Measurements from ENCODE around the gene C11orf16. TPM values are rescaled to one million over a fixed set of nuclear protein-coding genes. Genes with fewer than 3 reads are reported as not detected.

C11orf16 gene
- total and polyA plus RNA-seq, 2 donors (not counting 1 experiment from before 2014, with no cell fraction given) = not detected

DNA sequence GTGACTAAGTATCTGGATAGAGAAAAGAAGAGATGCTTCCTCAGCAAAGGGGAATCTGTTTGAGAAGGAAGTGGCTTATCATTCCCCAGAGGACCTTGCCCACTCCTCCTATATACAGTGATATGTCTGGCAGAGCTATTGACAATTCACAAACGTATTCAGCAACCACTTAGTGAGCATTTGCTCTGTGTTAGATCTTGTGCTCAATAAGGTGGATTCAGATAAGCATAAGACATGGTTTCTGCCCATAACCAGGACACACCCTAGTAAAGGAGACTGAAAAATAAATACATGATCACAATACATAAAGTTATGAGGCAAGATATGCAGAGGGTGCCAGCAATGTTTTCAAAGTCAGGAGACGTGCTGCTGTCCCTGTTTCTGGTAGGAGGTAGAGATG lies 30.1 kb upstream of the C11orf16 start:
- Histone ChIP-seq H3K9ac (ENCODE audit: insufficient read depth, low read length) (no peak overlapping the region), H3K4me3 (replicated peaks in 1 of 4; ENCODE audit: control extremely low read depth in 1 of 4, insufficient read depth in 1 of 4, low read depth in 3 of 4, low read length in 4 of 4) (peak overlapping the region; percentile 65 to 88 (median 80))

GRCh38 chr11:8961401-8961800 lies 28.7 kb upstream of the C11orf16 start:
- H2AFZ ChIP-seq (ENCODE audit: low read length) = no peak overlapping the region
- TF ChIP-seq EZH2 (IDR thresholded peaks at IDR 0.05; ENCODE audit: low read length, missing control alignments) (no peak), CTCF (conservative IDR thresholded peaks at IDR 0.05 in 1 of 2, IDR thresholded peaks at IDR 0.05 in 1 of 2; ENCODE audit: low read depth in 1 of 2, low read length in 2 of 2) (no peak)
- H3K27ac ChIP-seq (ENCODE audit: insufficient read depth, low read length) = no peak overlapping the region
- no peak overlapping the region for H3K4me3 ChIP-seq (replicated peaks in 1 of 4; ENCODE audit: control extremely low read depth in 1 of 4, insufficient read depth in 1 of 4, low read depth in 3 of 4, low read length in 4 of 4)
- no peaks in the 10 kb centered on the region for H4K20me1 ChIP-seq (ENCODE audit: control insufficient read depth, extremely low read depth, insufficient read depth, low read length)
- no peak for DNase-seq (ENCODE audit: low read depth in 2 of 2)
- H3K4me1 ChIP-seq (ENCODE audit: control insufficient read depth, extremely low read depth, insufficient read depth, low read length) = peaks cover 8% of the 10 kb centered on the region
- no peak overlapping the region for H3K9ac ChIP-seq (ENCODE audit: insufficient read depth, low read length)
- no peaks in the 10 kb centered on the region for H3K27me3 ChIP-seq (ENCODE audit: control insufficient read depth, insufficient read depth, low read length)
- H3K4me2 ChIP-seq (ENCODE audit: extremely low read depth, insufficient read depth, low read length) = no peak overlapping the region
- no peaks in the 10 kb centered on the region for H3K9me3 ChIP-seq (ENCODE audit: control insufficient read depth, insufficient read depth, low read depth, low read length)
- peaks cover 41% of the 10 kb centered on the region for H3K79me2 ChIP-seq (ENCODE audit: control insufficient read depth, insufficient read depth, low read length)
- no peaks in the 10 kb centered on the region for H3K36me3 ChIP-seq (ENCODE audit: control insufficient read depth, insufficient read depth, low read length)

More for the DNA sequence above, 30.1 kb upstream of the C11orf16 start:
- no peak for TF ChIP-seq EZH2 (IDR thresholded peaks at IDR 0.05; ENCODE audit: low read length, missing control alignments)
- TF ChIP-seq CTCF (conservative IDR thresholded peaks at IDR 0.05 in 1 of 2, IDR thresholded peaks at IDR 0.05 in 1 of 2; ENCODE audit: low read depth in 1 of 2, low read length in 2 of 2) = no peak
- no peaks in the 10 kb centered on the region for H4K20me1 ChIP-seq (ENCODE audit: control insufficient read depth, extremely low read depth, insufficient read depth, low read length)
- H3K4me1 ChIP-seq (ENCODE audit: control insufficient read depth, extremely low read depth, insufficient read depth, low read length) = peaks cover 8% of the 10 kb centered on the region
- no peaks in the 10 kb centered on the region for H3K36me3 ChIP-seq (ENCODE audit: control insufficient read depth, insufficient read depth, low read length)
- peaks cover 38% of the 10 kb centered on the region for H3K79me2 ChIP-seq (ENCODE audit: control insufficient read depth, insufficient read depth, low read length)
- no peaks in the 10 kb centered on the region for H3K27me3 ChIP-seq (ENCODE audit: control insufficient read depth, insufficient read depth, low read length)
- DNase-seq (ENCODE audit: low read depth in 2 of 2) = no peak
- no peaks in the 10 kb centered on the region for H3K9me3 ChIP-seq (ENCODE audit: control insufficient read depth, insufficient read depth, low read depth, low read length)
- H3K4me2 ChIP-seq (ENCODE audit: extremely low read depth, insufficient read depth, low read length) = peak overlapping the region; percentile 87
- H3K27ac ChIP-seq (ENCODE audit: insufficient read depth, low read length) = no peak overlapping the region
- no peak overlapping the region for H2AFZ ChIP-seq (ENCODE audit: low read length)

GRCh38 chr11:8959546-8960166 lies 26.9 kb upstream of the C11orf16 start:
- peak overlapping the region; percentile 67 for H3K4me2 ChIP-seq (ENCODE audit: extremely low read depth, insufficient read depth, low read length)
- no peaks in the 10 kb centered on the region for H3K36me3 ChIP-seq (ENCODE audit: control insufficient read depth, insufficient read depth, low read length)
- TF ChIP-seq CTCF (conservative IDR thresholded peaks at IDR 0.05 in 1 of 2, IDR thresholded peaks at IDR 0.05 in 1 of 2; ENCODE audit: low read depth in 1 of 2, low read length in 2 of 2) = peak; percentile 49 to 55
- TF ChIP-seq EZH2 (IDR thresholded peaks at IDR 0.05; ENCODE audit: low read length, missing control alignments) = no peak
- H3K27me3 ChIP-seq (ENCODE audit: control insufficient read depth, insufficient read depth, low read length) = no peaks in the 10 kb centered on the region
- H3K27ac ChIP-seq (ENCODE audit: insufficient read depth, low read length) = peak overlapping the region; percentile 3
- no peaks in the 10 kb centered on the region for H4K20me1 ChIP-seq (ENCODE audit: control insufficient read depth, extremely low read depth, insufficient read depth, low read length)
- peak; percentile 80 to 89 for DNase-seq (ENCODE audit: low read depth in 2 of 2)
- no peak overlapping the region for H2AFZ ChIP-seq (ENCODE audit: low read length)
- H3K9me3 ChIP-seq (ENCODE audit: control insufficient read depth, insufficient read depth, low read depth, low read length) = no peaks in the 10 kb centered on the region
- peak overlapping the region in 1 of 4 experiments; percentile 6 for H3K4me3 ChIP-seq (replicated peaks in 1 of 4; ENCODE audit: control extremely low read depth in 1 of 4, insufficient read depth in 1 of 4, low read depth in 3 of 4, low read length in 4 of 4)
- H3K4me1 ChIP-seq (ENCODE audit: control insufficient read depth, extremely low read depth, insufficient read depth, low read length) = peaks cover 8% of the 10 kb centered on the region
- H3K79me2 ChIP-seq (ENCODE audit: control insufficient read depth, insufficient read depth, low read length) = peaks cover 41% of the 10 kb centered on the region
- H3K9ac ChIP-seq (ENCODE audit: insufficient read depth, low read length) = no peak overlapping the region
